Hepatocyte (in vitro differentiated cells): Measurements from ENCODE around the gene CLCC1. TPM values are rescaled to one million over a fixed set of nuclear protein-coding genes. Genes with fewer than 3 reads are reported as not detected.

Experiments
- DNase-seq: peaks from one replicate; pipeline ENCODE4 v3.0.0-alpha.2; 2016; ENCODE audit warnings: low spot score
- H2AFZ ChIP-seq: fragments of 200-600 bp; sonication (generic); 2 replicates; pipeline ENCODE4 v1.6.0; 2016; ENCODE audit warnings: antibody characterized with exemption, mild to moderate bottlenecking
- H3K27ac ChIP-seq: fragments of 200-600 bp; sonication (generic); 2 replicates; pipeline ENCODE4 v1.5.1; 2016; ENCODE audit warnings: mild to moderate bottlenecking
- H3K27me3 ChIP-seq: fragments of 200-600 bp; sonication (generic); 2 replicates; pipeline ENCODE4 v1.6.1; 2016
- H3K36me3 ChIP-seq: fragments of 200-600 bp; sonication (generic); replicated peaks from 2 replicates; pipeline ENCODE4 v1.5.1; 2016; ENCODE audit warnings: low read depth; ENCODE audit not compliant: insufficient read depth
- H3K4me1 ChIP-seq: fragments of 200-600 bp; sonication (generic); 2 replicates; pipeline ENCODE4 v1.5.1; 2016; ENCODE audit warnings: mild to moderate bottlenecking, moderate library complexity; ENCODE audit not compliant: insufficient read depth
- H3K4me2 ChIP-seq: fragments of 200-600 bp; sonication (generic); 2 replicates; pipeline ENCODE4 v1.6.0; 2016
- H3K4me3 ChIP-seq: fragments of 200-600 bp; sonication (generic); 2 replicates; pipeline ENCODE4 v1.5.1; 2016; ENCODE audit warnings: mild to moderate bottlenecking
- H3K79me2 ChIP-seq: fragments of 200-600 bp; sonication (generic); 2 replicates; pipeline ENCODE4 v1.6.0; 2017; ENCODE audit warnings: mild to moderate bottlenecking
- H3K9me2 ChIP-seq: fragments of 200-600 bp; sonication (generic); replicated peaks from 2 replicates; pipeline ENCODE4 v1.6.0; 2017; ENCODE audit warnings: mild to moderate bottlenecking; ENCODE audit not compliant: insufficient read depth
- H3K9me3 ChIP-seq: fragments of 200-600 bp; sonication (generic); 2 replicates; pipeline ENCODE4 v1.5.1; 2016; ENCODE audit warnings: low read depth, mild to moderate bottlenecking
- H4K20me1 ChIP-seq: fragments of 200-600 bp; sonication (generic); 2 replicates; pipeline ENCODE4 v1.6.0; 2016; ENCODE audit warnings: mild to moderate bottlenecking; ENCODE audit not compliant: insufficient read depth, poor library complexity, severe bottlenecking
- EZH2 ChIP-seq: fragments of 200-600 bp; sonication (generic); IDR thresholded peaks from 2 replicates; pipeline ENCODE4 v1.6.1; 2016; ENCODE audit warnings: antibody characterized with exemption, mild to moderate bottlenecking, borderline replicate concordance
- EZH2phosphoT487 ChIP-seq: fragments of 200-600 bp; sonication (generic); IDR thresholded peaks from one replicate; pipeline ENCODE4 v1.6.1; 2018; ENCODE audit warnings: antibody characterized with exemption, mild to moderate bottlenecking, low read depth, moderate library complexity; ENCODE audit not compliant: unreplicated experiment, severe bottlenecking
- WGBS: methylation state at CpG from one replicate; pipeline ENCODE4 v1.1.6; 2016; ENCODE audit warnings: low lambda C conversion rate; ENCODE audit errors: missing lambda C conversion rate; 5-methylcytosine and 5-hydroxymethylcytosine counted together
- polyA plus RNA-seq: library from polyadenylated mRNA; unstranded; fragments of >200 nt; fragmentation: Nextera tagmentation; extraction: Ambion mirVana; gene quantifications from 2 replicates; pipeline ENCODE4 v1.2.1, GENCODE V29; 2016
- total RNA-seq: library from RNA; depleted of rRNA; stranded (reverse); fragments of >200 nt; gene quantifications from 2 replicates; pipeline ENCODE4 v1.2.3, GENCODE V29; 2014
- TF ChIP-seq, protein P1 (sequence below): fragments of 200-600 bp; sonication (generic); IDR thresholded peaks from 2 replicates; pipeline ENCODE4 v1.5.1; 2016; ENCODE audit warnings: antibody characterized with exemption, mild to moderate bottlenecking; ENCODE audit not compliant: poor library complexity

The CLCC1 gene
- total and polyA plus RNA-seq, 2 experiments from 2014 or later: 26.6 to 31.5 TPM

DNA sequence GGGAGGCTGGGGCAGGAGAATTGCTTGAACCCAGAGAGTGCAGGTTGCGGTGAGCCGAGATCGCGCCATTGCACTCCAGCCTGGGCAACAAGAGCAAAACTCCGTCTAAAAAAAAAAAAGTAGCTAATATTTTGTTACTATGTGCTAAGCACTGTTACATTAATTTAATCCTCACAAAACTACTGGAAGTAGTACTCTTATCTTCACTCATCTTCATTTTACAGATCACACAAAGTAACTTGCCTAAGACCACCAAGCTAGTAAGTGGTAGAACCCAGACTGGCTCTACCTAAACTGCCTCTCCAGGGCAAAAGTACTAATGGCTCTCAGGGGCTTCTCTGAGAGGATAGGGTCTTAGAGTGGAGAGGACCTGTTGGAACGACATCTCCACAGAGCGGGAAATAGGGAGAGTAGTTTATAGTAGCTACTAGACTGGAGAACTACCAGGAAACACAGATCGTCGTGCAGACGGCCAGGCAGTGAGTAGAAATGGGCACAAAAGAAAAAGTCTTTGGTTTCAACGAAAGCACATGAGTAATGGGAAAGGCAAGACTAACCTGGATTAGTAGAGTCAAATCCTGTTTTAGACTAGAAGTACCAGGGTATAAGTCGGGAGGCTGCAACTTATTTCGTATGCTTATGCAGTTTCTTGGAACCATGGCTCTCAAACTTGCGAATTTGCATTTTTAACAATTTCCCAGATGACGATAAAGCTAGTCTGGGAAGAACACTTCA lies 1.4 kb downstream of the CLCC1 start:
- peaks cover 11% of the 10 kb centered on the region for H3K4me1 ChIP-seq
- no peaks in the 10 kb centered on the region for H3K9me2 ChIP-seq
- no peaks in the 10 kb centered on the region for H4K20me1 ChIP-seq
- H3K4me2 ChIP-seq: peak overlapping the region; percentile 88
- no peaks in the 10 kb centered on the region for H3K9me3 ChIP-seq
- peak overlapping the region; percentile 59 for H3K4me3 ChIP-seq
- peaks cover 54% of the 10 kb centered on the region for H3K79me2 ChIP-seq
- H3K27ac ChIP-seq: peak overlapping the region; percentile 97
- no peaks in the 10 kb centered on the region for H3K27me3 ChIP-seq
- no peaks in the 10 kb centered on the region for H3K36me3 ChIP-seq
- no peak for TF ChIP-seq EZH2phosphoT487
- TF ChIP-seq, protein P1, sequence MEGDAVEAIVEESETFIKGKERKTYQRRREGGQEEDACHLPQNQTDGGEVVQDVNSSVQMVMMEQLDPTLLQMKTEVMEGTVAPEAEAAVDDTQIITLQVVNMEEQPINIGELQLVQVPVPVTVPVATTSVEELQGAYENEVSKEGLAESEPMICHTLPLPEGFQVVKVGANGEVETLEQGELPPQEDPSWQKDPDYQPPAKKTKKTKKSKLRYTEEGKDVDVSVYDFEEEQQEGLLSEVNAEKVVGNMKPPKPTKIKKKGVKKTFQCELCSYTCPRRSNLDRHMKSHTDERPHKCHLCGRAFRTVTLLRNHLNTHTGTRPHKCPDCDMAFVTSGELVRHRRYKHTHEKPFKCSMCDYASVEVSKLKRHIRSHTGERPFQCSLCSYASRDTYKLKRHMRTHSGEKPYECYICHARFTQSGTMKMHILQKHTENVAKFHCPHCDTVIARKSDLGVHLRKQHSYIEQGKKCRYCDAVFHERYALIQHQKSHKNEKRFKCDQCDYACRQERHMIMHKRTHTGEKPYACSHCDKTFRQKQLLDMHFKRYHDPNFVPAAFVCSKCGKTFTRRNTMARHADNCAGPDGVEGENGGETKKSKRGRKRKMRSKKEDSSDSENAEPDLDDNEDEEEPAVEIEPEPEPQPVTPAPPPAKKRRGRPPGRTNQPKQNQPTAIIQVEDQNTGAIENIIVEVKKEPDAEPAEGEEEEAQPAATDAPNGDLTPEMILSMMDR: no peak
- no peak for TF ChIP-seq EZH2
- H2AFZ ChIP-seq: peak overlapping the region; percentile 82
- WGBS: 88% methylated on average over 15 of the region's 15 CpGs
- no peak for DNase-seq

DNA sequence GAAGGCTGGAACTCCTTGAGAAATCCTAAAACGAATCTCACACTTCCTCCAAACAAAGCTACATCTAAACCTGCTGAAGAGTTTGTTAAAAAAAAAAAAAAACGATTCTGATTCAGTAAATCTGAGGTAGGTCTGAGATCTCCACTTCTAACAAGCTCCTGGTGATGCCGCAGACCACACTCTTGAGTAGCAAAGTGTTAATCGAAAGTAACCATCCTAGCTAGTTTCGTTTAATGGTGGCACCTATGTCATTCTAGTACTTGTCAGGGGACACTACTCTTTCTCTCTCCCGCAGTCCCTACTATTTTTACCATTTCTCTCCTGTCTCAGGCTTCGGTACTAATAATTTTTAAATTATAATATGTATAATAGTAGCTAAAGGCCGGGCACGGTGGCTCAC lies 2.1 kb downstream of the CLCC1 start:
- WGBS: 95% methylated on average over 9 of the region's 9 CpGs
- Histone ChIP-seq H2AFZ (no peak overlapping the region), H3K9me2 (no peaks in the 10 kb centered on the region), H3K4me1 (peaks cover 11% of the 10 kb centered on the region), H3K4me2 (peak overlapping the region; percentile 88), H3K9me3 (no peaks in the 10 kb centered on the region), H3K27me3 (no peaks in the 10 kb centered on the region), H3K4me3 (no peak overlapping the region), H3K27ac (no peak overlapping the region), H3K79me2 (peaks cover 59% of the 10 kb centered on the region), H4K20me1 (no peaks in the 10 kb centered on the region), H3K36me3 (no peaks in the 10 kb centered on the region)
- DNase-seq: no peak
- TF ChIP-seq, protein P1: no peak

DNA sequence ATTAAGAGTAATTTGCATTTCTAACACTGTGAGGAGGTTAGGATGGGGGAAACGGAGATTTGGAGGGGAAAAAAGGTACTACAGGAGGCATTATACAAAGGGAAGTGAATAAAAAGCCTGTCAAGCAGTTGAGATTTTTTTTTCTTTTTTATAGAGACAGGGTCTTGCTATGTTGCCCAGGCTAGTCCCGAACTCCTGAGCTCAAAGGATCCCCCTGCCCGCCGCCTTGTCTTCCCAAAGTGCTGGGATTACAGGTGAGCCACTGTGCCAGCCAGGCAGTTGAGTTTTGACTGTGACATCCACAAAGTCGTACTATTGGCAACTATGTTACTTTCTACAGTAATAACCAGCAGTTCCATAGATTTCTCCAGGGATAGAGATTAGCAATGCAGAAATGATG lies 2.6 kb downstream of the CLCC1 start:
- Histone ChIP-seq H3K9me3 (no peaks in the 10 kb centered on the region), H3K79me2 (peaks cover 64% of the 10 kb centered on the region), H3K27me3 (no peaks in the 10 kb centered on the region), H3K4me1 (peaks cover 11% of the 10 kb centered on the region), H2AFZ (no peak overlapping the region), H3K4me3 (no peak overlapping the region), H3K36me3 (no peaks in the 10 kb centered on the region), H3K27ac (no peak overlapping the region), H3K4me2 (no peak overlapping the region), H4K20me1 (no peaks in the 10 kb centered on the region), H3K9me2 (no peaks in the 10 kb centered on the region)
- no peak for DNase-seq
- no peak for TF ChIP-seq EZH2
- TF ChIP-seq EZH2phosphoT487: no peak
- TF ChIP-seq, protein P1: no peak
- WGBS: 95% methylated on average over 5 of the region's 5 CpGs
